ENCODE data around the gene ZFHX2. TPM values are rescaled to one million over a fixed set of nuclear protein-coding genes. Genes with fewer than 3 reads are reported as not detected.

ZFHX2 gene
- total RNA-seq, 2 donors from 2014 or later: 0.49 to 1.9 TPM

GRCh38 chr14:23577004-23577681, 25.6 kb upstream of the ZFHX2 start:
- intact Hi-C loops (cut with DNase I, micrococcal nuclease): no loop called here
- no peak for DNase-seq
- ATAC-seq: peak; percentile 53

GRCh38 chr14:23573384-23574015, 21.9 kb upstream of the ZFHX2 start:
- intact Hi-C loops (cut with DNase I, micrococcal nuclease): no loop called here
- ATAC-seq (no peak), DNase-seq (no peak)

- ATAC-seq: no peak
- DNase-seq: no peak
- intact Hi-C loops (cut with DNase I, micrococcal nuclease): no loop called here
Observed at GRCh38 chr14:23572836-23573235, 21.3 kb upstream of the ZFHX2 start.

- DNase-seq (no peak), ATAC-seq (no peak)
- intact Hi-C loops (cut with DNase I, micrococcal nuclease): no loop called here
Observed at GRCh38 chr14:23572524-23572828, 20.9 kb upstream of the ZFHX2 start.

- ATAC-seq (no peak), DNase-seq (no peak)
- intact Hi-C loops (cut with DNase I, micrococcal nuclease): no loop called here
Observed at GRCh38 chr14:23571701-23572523, 20.3 kb upstream of the ZFHX2 start.

GRCh38 chr14:23570806-23571483, 19.4 kb upstream of the ZFHX2 start:
- intact Hi-C loops (cut with DNase I, micrococcal nuclease): no loop called here
- DNase-seq (no peak), ATAC-seq (no peak)

GRCh38 chr14:23569443-23570151, 18.0 kb upstream of the ZFHX2 start:
- intact Hi-C loops (cut with DNase I, micrococcal nuclease): no loop called here
- no peak for ATAC-seq
- DNase-seq: no peak

GRCh38 chr14:23568600-23569331, 17.2 kb upstream of the ZFHX2 start:
- no peak for ATAC-seq
- no peak for DNase-seq
- intact Hi-C loops (cut with DNase I, micrococcal nuclease): no loop called here

- intact Hi-C loops (cut with DNase I, micrococcal nuclease): no loop called here
- DNase-seq (no peak), ATAC-seq (no peak)
Observed at GRCh38 chr14:23568021-23568599, 16.5 kb upstream of the ZFHX2 start.

- intact Hi-C loops (cut with DNase I, micrococcal nuclease): no loop called here
- ATAC-seq: peak; percentile 93
- DNase-seq: peak; percentile 95 to 96
Observed at GRCh38 chr14:23567186-23568020, 15.8 kb upstream of the ZFHX2 start, which contains the start of gene AP1G2. Gene AP1G2, minus strand, starts transcription at chr14:23567791. Its CDS starts 477 bp downstream, at chr14:23567314.

- intact Hi-C loops (cut with DNase I, micrococcal nuclease): no loop called here
- no peak for DNase-seq
- ATAC-seq: peak; percentile 40
Observed at GRCh38 chr14:23566778-23567185, 15.2 kb upstream of the ZFHX2 start.

- no peak for DNase-seq
- intact Hi-C loops (cut with DNase I, micrococcal nuclease): no loop called here
- no peak for ATAC-seq
Observed at GRCh38 chr14:23566112-23566777, 14.7 kb upstream of the ZFHX2 start.

GRCh38 chr14:23565626-23566025, 14.1 kb upstream of the ZFHX2 start:
- DNase-seq (no peak), ATAC-seq (no peak)
- intact Hi-C loops (cut with DNase I, micrococcal nuclease): no loop called here

- intact Hi-C loops (cut with DNase I, micrococcal nuclease): loop anchor here in 1 of 2 donors (5.0 kb wide), 1 partner anchor 88 kb away; no protein-coding TSS in a partner anchor
- ATAC-seq (no peak), DNase-seq (no peak)
Observed at GRCh38 chr14:23564876-23565275, 13.3 kb upstream of the ZFHX2 start.

GRCh38 chr14:23564181-23564812, 12.7 kb upstream of the ZFHX2 start:
- DNase-seq (no peak), ATAC-seq (no peak)
- intact Hi-C loops (cut with DNase I, micrococcal nuclease): loop anchor here in 1 of 2 donors (5.0 kb wide), 1 partner anchor 87 kb away; no protein-coding TSS in a partner anchor

Measured in left colon (tissue), 2 donors.